ENCODE data around the gene MYF5.

MYF5 gene

DNA sequence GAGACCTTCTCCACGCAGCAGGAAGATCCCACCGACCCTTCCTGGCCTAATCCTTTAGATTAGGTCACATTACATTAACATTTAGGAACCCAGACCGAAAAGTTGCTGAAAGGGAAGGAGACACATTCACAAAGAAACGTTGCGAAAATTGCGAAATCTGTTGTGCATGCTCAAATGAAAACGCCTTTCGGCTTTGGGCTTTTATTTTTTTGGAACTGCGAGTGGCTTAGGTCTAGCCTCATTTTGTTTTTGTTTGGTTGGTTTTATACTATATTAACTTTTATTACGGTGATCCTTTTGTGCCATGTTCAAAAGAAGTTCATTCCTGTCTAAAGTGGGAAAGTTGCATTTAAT, 7.8 kb upstream of the MYF5 start (continued):
- TF ChIP-seq HOXA7 (CRISPR knock-in tag; IDR thresholded peaks at IDR 0.05; ENCODE audit: borderline replicate concordance) (no peak), ZBTB1 (tag by site-specific recombination; IDR thresholded peaks at IDR 0.05) (no peak), ZNF221 (tag by site-specific recombination; IDR thresholded peaks at IDR 0.05; ENCODE audit: borderline replicate concordance) (no peak), ZNF24 (tag by site-specific recombination; IDR thresholded peaks at IDR 0.05) (no peak), ZNF677 (tag by site-specific recombination; IDR thresholded peaks at IDR 0.05) (no peak), ZNF621 (tag by site-specific recombination; IDR thresholded peaks at IDR 0.05) (no peak)
- TF ChIP-seq, protein P1, sequence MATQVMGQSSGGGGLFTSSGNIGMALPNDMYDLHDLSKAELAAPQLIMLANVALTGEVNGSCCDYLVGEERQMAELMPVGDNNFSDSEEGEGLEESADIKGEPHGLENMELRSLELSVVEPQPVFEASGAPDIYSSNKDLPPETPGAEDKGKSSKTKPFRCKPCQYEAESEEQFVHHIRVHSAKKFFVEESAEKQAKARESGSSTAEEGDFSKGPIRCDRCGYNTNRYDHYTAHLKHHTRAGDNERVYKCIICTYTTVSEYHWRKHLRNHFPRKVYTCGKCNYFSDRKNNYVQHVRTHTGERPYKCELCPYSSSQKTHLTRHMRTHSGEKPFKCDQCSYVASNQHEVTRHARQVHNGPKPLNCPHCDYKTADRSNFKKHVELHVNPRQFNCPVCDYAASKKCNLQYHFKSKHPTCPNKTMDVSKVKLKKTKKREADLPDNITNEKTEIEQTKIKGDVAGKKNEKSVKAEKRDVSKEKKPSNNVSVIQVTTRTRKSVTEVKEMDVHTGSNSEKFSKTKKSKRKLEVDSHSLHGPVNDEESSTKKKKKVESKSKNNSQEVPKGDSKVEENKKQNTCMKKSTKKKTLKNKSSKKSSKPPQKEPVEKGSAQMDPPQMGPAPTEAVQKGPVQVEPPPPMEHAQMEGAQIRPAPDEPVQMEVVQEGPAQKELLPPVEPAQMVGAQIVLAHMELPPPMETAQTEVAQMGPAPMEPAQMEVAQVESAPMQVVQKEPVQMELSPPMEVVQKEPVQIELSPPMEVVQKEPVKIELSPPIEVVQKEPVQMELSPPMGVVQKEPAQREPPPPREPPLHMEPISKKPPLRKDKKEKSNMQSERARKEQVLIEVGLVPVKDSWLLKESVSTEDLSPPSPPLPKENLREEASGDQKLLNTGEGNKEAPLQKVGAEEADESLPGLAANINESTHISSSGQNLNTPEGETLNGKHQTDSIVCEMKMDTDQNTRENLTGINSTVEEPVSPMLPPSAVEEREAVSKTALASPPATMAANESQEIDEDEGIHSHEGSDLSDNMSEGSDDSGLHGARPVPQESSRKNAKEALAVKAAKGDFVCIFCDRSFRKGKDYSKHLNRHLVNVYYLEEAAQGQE (tag by site-specific recombination; IDR thresholded peaks at IDR 0.05): no peak

DNA sequence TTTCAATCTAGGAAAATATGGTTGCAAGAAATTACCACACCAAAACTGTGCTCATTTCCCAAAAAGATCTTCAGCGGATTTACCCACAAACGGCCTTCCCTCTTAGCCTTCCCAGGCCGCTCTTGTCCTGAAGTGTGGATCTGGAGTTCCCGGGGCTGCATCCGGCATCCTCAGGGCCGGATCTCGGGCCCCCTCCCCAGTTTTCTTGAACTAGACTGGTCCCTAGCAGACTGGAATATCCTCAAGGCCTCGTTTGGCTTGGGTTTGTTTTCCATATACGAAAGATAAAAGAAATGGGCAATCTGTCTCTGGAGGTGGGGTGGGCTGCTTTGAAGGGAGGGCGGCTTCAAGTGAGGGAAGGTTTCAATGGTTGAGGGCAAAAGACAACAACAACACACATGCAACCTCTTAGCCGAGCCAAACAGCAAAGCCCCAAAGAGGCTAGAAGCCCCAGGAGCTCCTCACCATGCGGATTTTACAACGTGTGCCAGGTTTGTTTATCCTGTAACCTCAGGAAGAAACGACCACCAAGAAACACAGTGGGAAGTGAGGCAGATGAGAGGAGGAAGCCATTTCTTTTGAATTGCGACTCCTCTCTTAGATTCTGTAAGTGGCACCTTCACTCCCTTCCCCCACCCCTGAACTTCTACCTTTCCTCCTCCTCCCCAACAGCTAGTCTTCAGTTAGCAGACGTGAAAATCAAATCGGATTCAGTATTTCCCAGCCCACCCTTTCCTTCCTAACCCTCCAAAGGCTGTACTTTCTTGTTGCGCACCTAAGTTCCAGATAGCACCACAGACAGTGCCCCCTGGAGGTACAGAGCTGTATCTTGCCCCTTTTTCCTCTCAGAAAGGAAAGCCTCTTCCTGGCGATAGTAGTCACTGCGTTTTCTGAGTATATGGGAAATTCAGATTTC, 6.6 kb upstream of the MYF5 start:
- Histone ChIP-seq H3K9me3 (ENCODE audit: control insufficient read depth, insufficient read depth, low read depth, low read length) (no peaks in the 10 kb centered on the region), H3K27ac (ENCODE audit: extremely low read depth, low read depth, low read length) (no peak overlapping the region), H3K4me1 (ENCODE audit: control insufficient read depth, insufficient read depth, low read length) (no peaks in the 10 kb centered on the region), H3K36me3 (ENCODE audit: control insufficient read depth in 2 of 2, insufficient read depth in 1 of 2, low read length in 2 of 2) (no peaks in the 10 kb centered on the region), H3K4me3 (ENCODE audit: low read depth, low read length) (no peak overlapping the region)
- POLR2A ChIA-PET: no interaction called here
- CTCF ChIA-PET: interaction anchor here (0.6 to 1.3 kb wide), 12 partner anchors 8 to 1079 kb away, joined by 3 to 6 read pairs (median 3); no protein-coding TSS in a partner anchor
- no peak for TF ChIP-seq ZNF791 (tag by site-specific recombination; IDR thresholded peaks at IDR 0.05)
- TF ChIP-seq, protein P2, sequence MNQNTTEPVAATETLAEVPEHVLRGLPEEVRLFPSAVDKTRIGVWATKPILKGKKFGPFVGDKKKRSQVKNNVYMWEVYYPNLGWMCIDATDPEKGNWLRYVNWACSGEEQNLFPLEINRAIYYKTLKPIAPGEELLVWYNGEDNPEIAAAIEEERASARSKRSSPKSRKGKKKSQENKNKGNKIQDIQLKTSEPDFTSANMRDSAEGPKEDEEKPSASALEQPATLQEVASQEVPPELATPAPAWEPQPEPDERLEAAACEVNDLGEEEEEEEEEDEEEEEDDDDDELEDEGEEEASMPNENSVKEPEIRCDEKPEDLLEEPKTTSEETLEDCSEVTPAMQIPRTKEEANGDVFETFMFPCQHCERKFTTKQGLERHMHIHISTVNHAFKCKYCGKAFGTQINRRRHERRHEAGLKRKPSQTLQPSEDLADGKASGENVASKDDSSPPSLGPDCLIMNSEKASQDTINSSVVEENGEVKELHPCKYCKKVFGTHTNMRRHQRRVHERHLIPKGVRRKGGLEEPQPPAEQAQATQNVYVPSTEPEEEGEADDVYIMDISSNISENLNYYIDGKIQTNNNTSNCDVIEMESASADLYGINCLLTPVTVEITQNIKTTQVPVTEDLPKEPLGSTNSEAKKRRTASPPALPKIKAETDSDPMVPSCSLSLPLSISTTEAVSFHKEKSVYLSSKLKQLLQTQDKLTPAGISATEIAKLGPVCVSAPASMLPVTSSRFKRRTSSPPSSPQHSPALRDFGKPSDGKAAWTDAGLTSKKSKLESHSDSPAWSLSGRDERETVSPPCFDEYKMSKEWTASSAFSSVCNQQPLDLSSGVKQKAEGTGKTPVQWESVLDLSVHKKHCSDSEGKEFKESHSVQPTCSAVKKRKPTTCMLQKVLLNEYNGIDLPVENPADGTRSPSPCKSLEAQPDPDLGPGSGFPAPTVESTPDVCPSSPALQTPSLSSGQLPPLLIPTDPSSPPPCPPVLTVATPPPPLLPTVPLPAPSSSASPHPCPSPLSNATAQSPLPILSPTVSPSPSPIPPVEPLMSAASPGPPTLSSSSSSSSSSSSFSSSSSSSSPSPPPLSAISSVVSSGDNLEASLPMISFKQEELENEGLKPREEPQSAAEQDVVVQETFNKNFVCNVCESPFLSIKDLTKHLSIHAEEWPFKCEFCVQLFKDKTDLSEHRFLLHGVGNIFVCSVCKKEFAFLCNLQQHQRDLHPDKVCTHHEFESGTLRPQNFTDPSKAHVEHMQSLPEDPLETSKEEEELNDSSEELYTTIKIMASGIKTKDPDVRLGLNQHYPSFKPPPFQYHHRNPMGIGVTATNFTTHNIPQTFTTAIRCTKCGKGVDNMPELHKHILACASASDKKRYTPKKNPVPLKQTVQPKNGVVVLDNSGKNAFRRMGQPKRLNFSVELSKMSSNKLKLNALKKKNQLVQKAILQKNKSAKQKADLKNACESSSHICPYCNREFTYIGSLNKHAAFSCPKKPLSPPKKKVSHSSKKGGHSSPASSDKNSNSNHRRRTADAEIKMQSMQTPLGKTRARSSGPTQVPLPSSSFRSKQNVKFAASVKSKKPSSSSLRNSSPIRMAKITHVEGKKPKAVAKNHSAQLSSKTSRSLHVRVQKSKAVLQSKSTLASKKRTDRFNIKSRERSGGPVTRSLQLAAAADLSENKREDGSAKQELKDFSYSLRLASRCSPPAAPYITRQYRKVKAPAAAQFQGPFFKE (tag by site-specific recombination; IDR thresholded peaks at IDR 0.05; ENCODE audit: borderline replicate concordance): no peak
- peak; percentile 14; the same call in 1 of the 2 replicates for TF ChIP-seq ZNF654 (tag by site-specific recombination; IDR thresholded peaks at IDR 0.05; ENCODE audit: low read depth)

GRCh38 chr12:80710727-80711449, 5.8 kb upstream of the MYF5 start:
- ChIA-PET POLR2A (no interaction called here), CTCF (interaction anchor here (0.6 to 1.3 kb wide), 10 partner anchors 9 to 1078 kb away, joined by 3 to 6 read pairs (median 3); no protein-coding TSS in a partner anchor)
- Histone ChIP-seq H3K4me1 (ENCODE audit: control insufficient read depth, insufficient read depth, low read length) (no peaks in the 10 kb centered on the region), H3K36me3 (ENCODE audit: control insufficient read depth in 2 of 2, insufficient read depth in 1 of 2, low read length in 2 of 2) (no peaks in the 10 kb centered on the region), H3K27ac (ENCODE audit: extremely low read depth, low read depth, low read length) (no peak overlapping the region), H3K4me3 (ENCODE audit: low read depth, low read length) (no peak overlapping the region), H3K9me3 (ENCODE audit: control insufficient read depth, insufficient read depth, low read depth, low read length) (no peaks in the 10 kb centered on the region)
- no peak for TF ChIP-seq YY1 (tag by site-specific recombination; IDR thresholded peaks at IDR 0.05)
- TF ChIP-seq ZNF544 (tag by site-specific recombination; IDR thresholded peaks at IDR 0.05): no peak
- TF ChIP-seq ZNF571 (tag by site-specific recombination; IDR thresholded peaks at IDR 0.05): no peak
- TF ChIP-seq KLF9 (tag by site-specific recombination; IDR thresholded peaks at IDR 0.05; ENCODE audit: low read depth): no peak
- TF ChIP-seq, protein P2 (tag by site-specific recombination; IDR thresholded peaks at IDR 0.05; ENCODE audit: borderline replicate concordance): no peak
- TF ChIP-seq HOXA7 (CRISPR knock-in tag; IDR thresholded peaks at IDR 0.05; ENCODE audit: borderline replicate concordance): no peak
